Adipose tissue (tissue), 3 donors: ENCODE results near the gene TBK1. TPM values are rescaled to one million over a fixed set of nuclear protein-coding genes. Genes with fewer than 3 reads are reported as not detected.
"Not testable (repeated sequence)": the region's sequence is repeated elsewhere in the genome, so short reads cannot be mapped to it uniquely, and the experiment has no call there.

Experiments used
- H3K27ac ChIP-seq: one replicate; pipeline ENCODE4 v1.5.1; 2013; ENCODE audit warnings: low read depth, low read length
- WGBS, 3 donors: extraction: QIAGEN DNeasy Blood & Tissue Kit; methylation state at CpG; one replicate each; pipeline ENCODE4 v1.1.7; 2013; 5-methylcytosine and 5-hydroxymethylcytosine counted together
- polyA plus RNA-seq, 3 donors: library from polyadenylated mRNA; stranded (reverse); fragments of 200-250 nt; gene quantifications; one replicate each; pipeline ENCODE4 v1.2.3, GENCODE V29; 2013
- donor health status: healthy with polysubstance abuse.
- donor health status: Bipolar disorder and iron deficiency.
- donor health status: healthy.

The TBK1 gene
- polyA plus RNA-seq, 3 donors: 4.1 to 17.4 (median 11.1) TPM

- 72 to 93% (median 88%) methylated on average over 1 of the region's 1 CpG for WGBS, 3 donors
Measured at GRCh38 chr12:64480148-64480547, 28.2 kb downstream of the TBK1 start.

GRCh38 chr12:64486657-64487056, 34.7 kb downstream of the TBK1 start:
- WGBS, 3 donors: 95 to 100% (median 98%) methylated on average over 3 of the region's 3 CpGs

More at GRCh38 chr12:64480148-64480547, 28.2 kb downstream of the TBK1 start:
- no peak overlapping the region for H3K27ac ChIP-seq

GRCh38 chr12:64491718-64492117, 39.8 kb downstream of the TBK1 start:
- no peak overlapping the region for H3K27ac ChIP-seq
- WGBS, 3 donors: 87 to 100% (median 93%) methylated on average over 1 of the region's 1 CpG

More at GRCh38 chr12:64486657-64487056, 34.7 kb downstream of the TBK1 start:
- no peak overlapping the region for H3K27ac ChIP-seq

GRCh38 chr12:64493513-64493912, 41.6 kb downstream of the TBK1 start:
- WGBS, 3 donors: 94 to 97% (median 95%) methylated on average over 3 of the region's 3 CpGs
- no peak overlapping the region for H3K27ac ChIP-seq

- no peak overlapping the region for H3K27ac ChIP-seq
Measured at GRCh38 chr12:64494998-64495729, 43.2 kb downstream of the TBK1 start.

GRCh38 chr12:64496839-64497400, 45.0 kb downstream of the TBK1 start:
- WGBS, 3 donors: 94 to 99% (median 95%) methylated on average over 2 of the region's 2 CpGs
- H3K27ac ChIP-seq: no peak overlapping the region

More at GRCh38 chr12:64494998-64495729, 43.2 kb downstream of the TBK1 start:
- WGBS, 3 donors: 83 to 84% (median 83%) methylated on average over 5 of the region's 5 CpGs

GRCh38 chr12:64497484-64497883, 45.6 kb downstream of the TBK1 start:
- no peak overlapping the region for H3K27ac ChIP-seq
- WGBS, 3 donors: 85 to 95% (median 95%) methylated on average over 1 of the region's 1 CpG

GRCh38 chr12:64497903-64498302, 46.0 kb downstream of the TBK1 start:
- WGBS, 3 donors: 78 to 97% (median 95%) methylated on average over 1 of the region's 1 CpG
- no peak overlapping the region for H3K27ac ChIP-seq

- H3K27ac ChIP-seq: no peak overlapping the region
- 53 to 84% (median 59%) methylated on average over 3 of the region's 3 CpGs for WGBS, 3 donors
Measured at GRCh38 chr12:64500394-64500793, 48.5 kb downstream of the TBK1 start.

GRCh38 chr12:64501486-64501885, 49.6 kb downstream of the TBK1 start:
- WGBS, 3 donors: 91 to 96% (median 93%) methylated on average over 7 of the region's 7 CpGs

GRCh38 chr12:64506955-64507354, 55.0 kb downstream of the TBK1 start:
- no peak overlapping the region for H3K27ac ChIP-seq
- 84 to 90% (median 89%) methylated on average over 4 of the region's 4 CpGs for WGBS, 3 donors

More at GRCh38 chr12:64501486-64501885, 49.6 kb downstream of the TBK1 start:
- no peak overlapping the region for H3K27ac ChIP-seq

- WGBS, 3 donors: 72 to 93% (median 76%) methylated on average over 1 of the region's 1 CpG
- no peak overlapping the region for H3K27ac ChIP-seq
Measured at GRCh38 chr12:64510667-64511066, 58.7 kb downstream of the TBK1 start.

- no peak overlapping the region for H3K27ac ChIP-seq
- 85 to 91% (median 89%) methylated on average over 5 of the region's 5 CpGs for WGBS, 3 donors
Measured at GRCh38 chr12:64518396-64518795, 66.5 kb downstream of the TBK1 start.

- H3K27ac ChIP-seq: no peak overlapping the region
- WGBS, 3 donors: 72 to 83% (median 73%) methylated on average over 3 of the region's 3 CpGs
Measured at GRCh38 chr12:64521833-64522232, 69.9 kb downstream of the TBK1 start.

- no peak overlapping the region for H3K27ac ChIP-seq
- 30 to 36% (median 32%) methylated on average over 5 of the region's 5 CpGs for WGBS, 3 donors
Measured at GRCh38 chr12:64522316-64522715, 70.4 kb downstream of the TBK1 start.

GRCh38 chr12:64522807-64523206, 70.9 kb downstream of the TBK1 start:
- no peak overlapping the region for H3K27ac ChIP-seq
- WGBS, 3 donors: 62 to 73% (median 68%) methylated on average over 4 of the region's 4 CpGs

- 89 to 95% (median 92%) methylated on average over 11 of the region's 11 CpGs for WGBS, 3 donors
- not testable (repeated sequence) for H3K27ac ChIP-seq
Measured at GRCh38 chr12:64523565-64524444, 71.9 kb downstream of the TBK1 start.

- no peak overlapping the region for H3K27ac ChIP-seq
- WGBS, 3 donors: 85 to 92% (median 90%) methylated on average over 11 of the region's 11 CpGs
Measured at GRCh38 chr12:64525461-64526160, 73.7 kb downstream of the TBK1 start.
